NCI-H128 (cell line): ENCODE results near the gene SNX30.

Experiments used
- DNase-seq: peaks from one replicate; lab custom pipeline; 2025; ENCODE audit not compliant: unreplicated experiment; lab: John Stamatoyannopoulos, UW

Gene SNX30

GRCh38 chr9:112917047-112917986, 166.8 kb downstream of the SNX30 start:
- no peak for DNase-seq

- no peak for DNase-seq
Observed at GRCh38 chr9:112917987-112918362, 167.4 kb downstream of the SNX30 start.

- DNase-seq = no peak
Observed at GRCh38 chr9:112921549-112921948, 171.0 kb downstream of the SNX30 start.
